Heart left ventricle (tissue), 13 donors: ENCODE results near the gene DIP2C.

Experiments used
- POLR2A ChIP-seq, 2 donors: fragments of 450-650 bp; IDR thresholded peaks; one replicate each; pipeline ENCODE4 v1.6.1; 2017; ENCODE audit warnings: antibody characterized with exemption in 2 of 2, mild to moderate bottlenecking in 2 of 2, moderate library complexity in 2 of 2
- TF ChIP-seq, protein P1 (sequence below), 12 donors: fragments of 200-600 bp; sonication (generic) in 4 of 12; IDR thresholded peaks; one replicate each; pipeline versions ENCODE4 v1.5.0 to v1.8.0; 2018 to 2022; ENCODE audit warnings: antibody characterized with exemption in 12 of 12, mild to moderate bottlenecking in 5 of 12
- donor health status: ischemic (EF 13 %, LVEDD 7.1; RV severe dilation, severe dysfunction).
- donor health status: DM: no; HTN: yes; CAD: no.
- donor health status: DM: no; HTN: no; CAD: no.
- donor health status: ischemic (EF 25% LVEDD 6.9; RV normal size, moderate dysfunction).
- donor health status: ischemic (EF 25% LVEDD 5.7; RV mildly dilated, moderate dysfunction).
- donor health status: ischemic (EF 35%, LVEDD 5.7; RV mildly dilated, moderate dysfunction).
- donor health status: nonischemic (EF 11% LVEDD 7.7; RV severe dilation, severe dysfunction).
- donor health status: DM: yes; HTN: yes; CAD: no.
- donor health status: PGD.
- donor health status: ischemic (EF 29% LVEDD 5.4; RV normal size, mild dysfunction).
- donor health status: nonischemic (EF 23%, LVEDD 6.1; RV moderate dilation, normal function).

DNA sequence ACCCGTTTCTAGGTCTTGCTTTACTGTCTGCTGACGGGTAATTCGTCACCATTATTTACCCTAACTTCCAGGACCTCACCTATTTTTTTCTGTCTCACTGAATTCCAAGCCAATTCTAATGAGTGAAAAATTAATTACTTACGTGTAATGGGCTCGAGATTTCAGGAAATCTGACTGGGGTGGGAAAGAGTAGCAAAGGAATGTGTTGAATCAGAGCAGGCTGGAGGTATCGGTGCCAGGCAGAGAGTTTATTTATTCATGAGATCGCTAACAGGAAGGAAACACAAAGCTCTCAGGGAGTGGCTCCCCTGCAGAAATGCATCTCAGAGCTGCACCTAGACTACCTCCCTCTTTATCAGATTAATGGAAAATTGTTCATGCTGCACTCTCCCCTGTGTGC, 4.0 kb upstream of the DIP2C start:
- TF ChIP-seq, protein P1, sequence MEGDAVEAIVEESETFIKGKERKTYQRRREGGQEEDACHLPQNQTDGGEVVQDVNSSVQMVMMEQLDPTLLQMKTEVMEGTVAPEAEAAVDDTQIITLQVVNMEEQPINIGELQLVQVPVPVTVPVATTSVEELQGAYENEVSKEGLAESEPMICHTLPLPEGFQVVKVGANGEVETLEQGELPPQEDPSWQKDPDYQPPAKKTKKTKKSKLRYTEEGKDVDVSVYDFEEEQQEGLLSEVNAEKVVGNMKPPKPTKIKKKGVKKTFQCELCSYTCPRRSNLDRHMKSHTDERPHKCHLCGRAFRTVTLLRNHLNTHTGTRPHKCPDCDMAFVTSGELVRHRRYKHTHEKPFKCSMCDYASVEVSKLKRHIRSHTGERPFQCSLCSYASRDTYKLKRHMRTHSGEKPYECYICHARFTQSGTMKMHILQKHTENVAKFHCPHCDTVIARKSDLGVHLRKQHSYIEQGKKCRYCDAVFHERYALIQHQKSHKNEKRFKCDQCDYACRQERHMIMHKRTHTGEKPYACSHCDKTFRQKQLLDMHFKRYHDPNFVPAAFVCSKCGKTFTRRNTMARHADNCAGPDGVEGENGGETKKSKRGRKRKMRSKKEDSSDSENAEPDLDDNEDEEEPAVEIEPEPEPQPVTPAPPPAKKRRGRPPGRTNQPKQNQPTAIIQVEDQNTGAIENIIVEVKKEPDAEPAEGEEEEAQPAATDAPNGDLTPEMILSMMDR (IDR thresholded peaks at IDR 0.05): no peak
- TF ChIP-seq POLR2A (IDR thresholded peaks at IDR 0.05): no peak
